HEK293 (cell line): ENCODE measurements around the gene ZNF565.

Source experiments
- CTCF ChIP-seq: fragments of 450-650 bp; formaldehyde crosslinking; IDR thresholded peaks from 2 replicates; pipeline ENCODE4 v1.5.1; 2016; ENCODE audit warnings: missing biosample characterization, missing genetic modification characterization
- FEZF1 ChIP-seq: fragments of 450-650 bp; formaldehyde crosslinking; IDR thresholded peaks from 2 replicates; pipeline ENCODE4 v1.5.1; 2016; ENCODE audit warnings: missing biosample characterization, missing genetic modification characterization
- HOXC10 ChIP-seq: sonication (generic); formaldehyde crosslinking; IDR thresholded peaks from 2 replicates; pipeline ENCODE4 v1.8.1; 2023; ENCODE audit warnings: mild to moderate bottlenecking, missing genetic modification reagents
- SP2 ChIP-seq: fragments of 450-650 bp; formaldehyde crosslinking; IDR thresholded peaks from 2 replicates; pipeline ENCODE4 v1.5.1; 2016; ENCODE audit warnings: missing biosample characterization, missing genetic modification characterization
- TRIM28 ChIP-seq: IDR thresholded peaks from 2 replicates; pipeline ENCODE4 v1.6.1; 2011; ENCODE audit warnings: low read length, control low read depth, borderline replicate concordance
- TSHZ1 ChIP-seq: fragments of 450-650 bp; formaldehyde crosslinking; IDR thresholded peaks from 2 replicates; pipeline ENCODE4 v1.5.1; 2016; ENCODE audit warnings: missing biosample characterization, missing genetic modification characterization, borderline replicate concordance
- ZNF174 ChIP-seq: fragments of 450-650 bp; formaldehyde crosslinking; IDR thresholded peaks from 2 replicates; pipeline ENCODE4 v1.5.0; 2017; ENCODE audit warnings: missing biosample characterization, mild to moderate bottlenecking, missing genetic modification characterization
- ZNF707 ChIP-seq: fragments of 450-650 bp; formaldehyde crosslinking; IDR thresholded peaks from 2 replicates; pipeline ENCODE4 v1.5.1; 2016; ENCODE audit warnings: missing biosample characterization, missing genetic modification characterization
- ZNF837 ChIP-seq: fragments of 450-650 bp; formaldehyde crosslinking; IDR thresholded peaks from 2 replicates; pipeline ENCODE4 v1.5.1; 2016; ENCODE audit warnings: missing biosample characterization, missing genetic modification characterization

GRCh38 chr19:36152019-36152351, 62.5 kb downstream of the ZNF565 start:
- no peak for TF ChIP-seq TRIM28
- TF ChIP-seq CTCF (tag by site-specific recombination): no peak
- TF ChIP-seq FEZF1 (tag by site-specific recombination): no peak
- no peak for TF ChIP-seq ZNF174
- TF ChIP-seq ZNF837 (tag by site-specific recombination): no peak
- no peak for TF ChIP-seq SP2
- TF ChIP-seq HOXC10: no peak
- TF ChIP-seq ZNF707: no peak
- TF ChIP-seq TSHZ1 (tag by site-specific recombination): no peak
